SK-N-SH treated with all-trans-retinoic acid at 6 μM for 48 hours (cell line): ENCODE data around the gene TBC1D22B.

Experiments used
- ARNTL ChIP-seq: fragments of 450-650 bp; formaldehyde crosslinking; IDR thresholded peaks from 2 replicates; pipeline ENCODE4 v1.5.0; 2020; ENCODE audit warnings: low read depth, mild to moderate bottlenecking, moderate library complexity, borderline replicate concordance
- ESRRG ChIP-seq: fragments of 250-450 bp; sonication (Bioruptor Pico); IDR thresholded peaks from 2 replicates; pipeline ENCODE4 v1.6.1; 2021; ENCODE audit warnings: mild to moderate bottlenecking
- ZFP3 ChIP-seq: fragments of 250-450 bp; sonication (Bioruptor Pico); IDR thresholded peaks from 2 replicates; pipeline ENCODE4 v1.5.0; 2020; ENCODE audit warnings: mild to moderate bottlenecking, moderate library complexity
- TF ChIP-seq, protein P1 (sequence below): fragments of 250-450 bp; sonication (Bioruptor Pico); IDR thresholded peaks from 2 replicates; pipeline ENCODE4 v1.8.0; 2020; ENCODE audit warnings: mild to moderate bottlenecking, moderate library complexity, borderline replicate concordance

- TF ChIP-seq, protein P1, sequence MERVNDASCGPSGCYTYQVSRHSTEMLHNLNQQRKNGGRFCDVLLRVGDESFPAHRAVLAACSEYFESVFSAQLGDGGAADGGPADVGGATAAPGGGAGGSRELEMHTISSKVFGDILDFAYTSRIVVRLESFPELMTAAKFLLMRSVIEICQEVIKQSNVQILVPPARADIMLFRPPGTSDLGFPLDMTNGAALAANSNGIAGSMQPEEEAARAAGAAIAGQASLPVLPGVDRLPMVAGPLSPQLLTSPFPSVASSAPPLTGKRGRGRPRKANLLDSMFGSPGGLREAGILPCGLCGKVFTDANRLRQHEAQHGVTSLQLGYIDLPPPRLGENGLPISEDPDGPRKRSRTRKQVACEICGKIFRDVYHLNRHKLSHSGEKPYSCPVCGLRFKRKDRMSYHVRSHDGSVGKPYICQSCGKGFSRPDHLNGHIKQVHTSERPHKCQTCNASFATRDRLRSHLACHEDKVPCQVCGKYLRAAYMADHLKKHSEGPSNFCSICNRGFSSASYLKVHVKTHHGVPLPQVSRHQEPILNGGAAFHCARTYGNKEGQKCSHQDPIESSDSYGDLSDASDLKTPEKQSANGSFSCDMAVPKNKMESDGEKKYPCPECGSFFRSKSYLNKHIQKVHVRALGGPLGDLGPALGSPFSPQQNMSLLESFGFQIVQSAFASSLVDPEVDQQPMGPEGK (CRISPR knock-in tag) = no peak
- TF ChIP-seq ARNTL (no peak), ZFP3 (no peak), ESRRG (CRISPR knock-in tag) (no peak)
Measured at GRCh38 chr6:37347177-37347576, 89.6 kb downstream of the TBC1D22B start.
